SHP77 (cell line): ENCODE results near the gene NELL2.
"Not testable (repeated sequence)": the region's sequence is repeated elsewhere in the genome, so short reads cannot be mapped to it uniquely, and the experiment has no call there.

Source experiments
- DNase-seq, 2 experiments: peaks; one replicate each; lab custom pipeline; 2025; lab: John Stamatoyannopoulos, UW

NELL2 gene

DNA sequence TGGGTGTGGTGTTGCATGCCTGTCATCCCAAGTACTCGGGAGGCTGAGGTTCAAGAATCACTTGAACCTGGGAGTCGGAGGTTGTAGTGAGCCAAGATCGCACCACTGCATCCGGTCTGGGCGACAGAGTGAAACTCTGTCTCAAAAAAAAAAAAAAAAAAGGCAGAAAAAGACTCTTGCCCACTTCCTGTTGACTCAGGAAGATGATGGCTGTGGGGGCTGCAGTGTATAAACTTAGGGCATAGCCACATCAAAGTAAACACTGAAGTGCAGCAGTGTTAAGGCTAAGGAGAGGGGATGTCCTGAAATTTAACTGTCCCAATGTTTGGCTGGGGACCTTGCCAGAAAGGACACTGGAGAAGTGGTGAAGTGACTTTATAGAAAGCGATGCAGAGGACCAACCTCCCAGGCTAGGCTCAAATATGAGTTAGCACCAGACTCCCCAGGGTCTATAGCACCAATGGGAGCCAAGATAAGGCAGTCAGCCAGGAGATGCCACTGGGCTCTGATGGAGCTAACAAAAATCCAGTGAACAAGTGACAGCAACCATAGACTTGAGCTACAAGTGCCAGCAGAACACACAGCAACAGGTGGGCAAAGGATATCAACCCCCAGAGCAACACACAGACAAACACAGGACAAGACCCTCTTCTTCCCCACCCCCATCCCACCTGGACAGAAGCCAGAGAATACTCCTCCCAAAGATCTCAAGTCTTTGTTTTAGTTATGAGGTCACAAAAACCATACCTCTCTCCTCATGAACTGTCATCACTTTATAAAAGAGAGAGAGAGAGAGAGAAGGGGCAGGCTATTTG lies 28.0 kb downstream of the NELL2 start:
- DNase-seq, result no peak

DNA sequence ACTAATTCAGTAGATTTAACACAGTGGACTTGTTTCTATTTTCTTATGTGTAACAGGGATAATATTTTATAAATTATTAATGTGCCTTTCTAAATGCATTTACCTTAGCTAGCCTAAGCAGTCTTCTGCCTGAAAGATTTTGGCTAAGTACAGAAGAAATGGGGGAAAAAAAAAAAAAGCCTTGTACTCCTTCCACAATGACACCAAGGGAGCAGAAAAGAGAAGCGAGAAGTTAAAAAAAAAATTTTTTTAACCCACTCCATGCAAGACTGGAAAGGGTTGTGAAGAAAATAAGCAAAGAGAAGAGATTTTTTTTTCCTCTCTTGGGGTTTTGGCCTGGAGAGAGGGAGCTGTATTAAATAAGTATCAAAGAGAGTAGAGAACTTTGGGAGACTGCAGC lies 28.7 kb downstream of the NELL2 start:
- no peak for DNase-seq

DNA sequence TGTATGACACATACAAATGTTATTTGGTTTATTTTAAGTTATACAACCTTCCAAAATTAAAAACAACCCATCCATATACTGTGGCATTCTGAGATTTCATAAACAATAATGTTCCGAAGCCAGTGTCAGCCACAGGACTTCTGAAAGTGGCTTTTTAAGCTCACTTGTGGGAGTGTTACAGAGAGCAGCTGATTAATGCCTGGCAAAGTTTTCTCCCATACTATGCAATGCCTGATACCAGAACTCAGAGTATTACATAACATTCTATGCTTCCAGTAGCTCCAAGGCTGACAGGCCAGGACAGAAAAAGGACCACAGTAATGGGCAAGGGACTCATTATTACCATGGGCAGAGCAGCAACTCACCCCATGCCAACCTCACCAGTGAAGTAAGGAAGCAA lies 29.3 kb downstream of the NELL2 start:
- DNase-seq, result no peak

DNA sequence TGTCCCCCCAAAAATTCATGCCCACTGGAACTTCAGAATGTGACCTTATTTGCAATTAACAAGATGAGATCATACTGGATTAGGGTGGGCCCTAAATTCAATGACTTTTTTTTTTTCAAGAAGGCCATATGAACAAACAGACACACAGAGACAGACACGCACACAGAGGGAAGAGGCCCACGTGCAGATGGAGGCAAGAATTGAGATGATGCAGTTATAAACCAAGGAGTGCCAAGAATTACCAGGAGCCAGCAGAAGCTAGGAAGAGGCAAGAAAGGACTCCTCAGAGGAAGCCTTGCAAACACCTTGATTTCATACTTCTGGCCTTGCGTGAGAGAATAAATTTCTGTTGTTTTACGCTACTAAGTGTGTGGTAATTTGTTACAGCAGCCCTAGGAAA lies 33.4 kb downstream of the NELL2 start:
- DNase-seq, result no peak

DNA sequence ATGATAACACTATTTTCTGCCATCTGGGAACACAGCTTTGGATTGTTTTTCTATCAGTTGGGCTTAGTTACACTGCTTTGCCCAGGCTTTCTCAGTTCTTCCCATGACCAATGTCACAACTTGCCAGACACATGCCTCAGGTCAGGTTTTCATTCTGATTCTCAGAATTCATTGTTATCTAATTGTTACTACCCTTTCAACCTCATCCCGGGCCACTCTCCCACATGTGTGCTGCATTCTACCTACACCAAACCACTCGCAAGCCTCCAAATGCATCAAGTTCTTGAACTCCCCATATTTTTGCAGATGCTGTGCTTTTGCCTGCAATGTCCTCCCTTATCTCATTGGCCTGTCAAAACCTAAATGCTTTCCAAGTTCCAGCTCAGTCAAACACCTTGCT lies 36.3 kb downstream of the NELL2 start:
- DNase-seq, result no peak

DNA sequence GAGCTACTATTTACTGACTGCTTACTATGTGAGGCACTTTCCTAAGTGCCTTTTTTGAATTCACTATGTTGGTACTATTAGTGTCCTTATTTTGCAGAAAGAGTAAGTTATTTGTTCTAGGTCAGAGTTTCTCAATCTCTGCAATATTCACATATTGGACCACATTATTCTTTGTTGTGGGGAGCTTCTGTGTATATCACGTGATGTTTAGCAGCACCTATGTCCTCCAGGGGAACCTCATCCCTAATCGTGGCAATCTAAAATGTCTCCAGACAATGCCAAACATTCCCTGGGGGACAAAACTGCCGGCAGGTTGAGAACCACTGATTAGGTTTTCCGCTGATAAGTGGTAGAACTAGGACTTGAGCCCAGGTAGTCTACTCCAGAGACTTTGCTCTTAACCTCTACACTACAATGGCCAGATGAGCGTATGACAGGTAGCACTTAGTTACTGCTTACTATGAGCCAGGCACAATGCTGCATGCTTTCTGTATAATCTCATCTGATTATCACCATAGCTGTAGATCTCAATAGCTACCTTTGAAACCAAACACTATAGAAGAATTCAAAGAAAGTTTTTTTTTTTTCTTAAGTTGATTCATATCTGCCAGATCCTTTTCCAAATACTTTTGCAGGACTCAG lies 38.9 kb downstream of the NELL2 start:
- no peak for DNase-seq

DNA sequence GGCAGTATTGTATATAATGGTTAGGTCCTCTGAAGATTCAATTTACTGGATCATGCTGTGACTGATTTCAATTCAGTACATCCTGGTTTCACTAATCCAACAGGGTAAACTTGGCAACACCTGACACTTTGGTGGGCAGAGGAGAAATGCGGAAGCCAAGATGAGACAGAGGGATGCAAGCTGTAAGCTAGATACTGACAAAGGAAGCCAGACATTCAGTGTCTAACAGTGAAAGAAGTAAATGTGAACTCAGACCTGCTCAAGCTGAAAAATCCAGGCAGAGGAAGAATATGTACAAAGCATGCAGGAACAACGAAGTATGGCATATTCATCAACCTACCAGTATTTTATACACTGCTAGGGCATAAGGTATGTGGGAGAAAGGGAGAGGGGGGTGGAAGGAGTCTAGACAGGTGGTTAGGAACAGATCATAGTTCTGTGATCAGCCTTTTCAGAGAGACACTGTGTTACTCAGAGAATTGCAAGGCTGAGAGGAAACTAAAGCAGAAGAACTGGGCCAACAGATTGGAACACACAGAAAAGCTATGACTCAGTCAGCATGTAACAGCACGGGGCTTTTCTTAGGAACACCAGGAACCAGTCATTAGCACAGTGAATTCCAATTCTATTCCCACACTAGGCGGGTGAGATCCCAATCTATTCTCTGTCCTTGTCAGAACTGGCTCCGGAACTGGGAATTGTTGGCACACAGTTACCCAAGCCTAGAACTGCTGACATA lies 40.3 kb downstream of the NELL2 start:
- DNase-seq, result no peak

DNA sequence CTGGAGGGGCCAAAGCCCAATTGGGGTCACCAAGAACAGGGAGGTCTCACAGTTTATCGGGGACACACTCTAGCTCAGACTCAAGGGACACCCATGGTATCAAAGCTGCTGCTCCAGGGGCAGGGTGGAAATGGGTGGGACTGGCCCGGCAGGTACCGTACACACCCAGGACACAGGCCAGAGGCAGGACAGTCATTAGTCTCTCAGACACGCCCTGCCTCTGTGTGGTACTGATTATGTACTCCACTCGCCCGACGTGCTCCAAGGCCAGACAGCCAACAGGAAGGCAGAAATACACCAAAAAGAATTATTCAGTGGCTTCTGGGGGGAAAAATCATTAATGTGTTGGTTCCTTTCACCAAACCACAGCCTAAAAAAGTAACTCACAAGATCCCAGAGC lies 41.1 kb downstream of the NELL2 start:
- not testable (repeated sequence) for DNase-seq

DNA sequence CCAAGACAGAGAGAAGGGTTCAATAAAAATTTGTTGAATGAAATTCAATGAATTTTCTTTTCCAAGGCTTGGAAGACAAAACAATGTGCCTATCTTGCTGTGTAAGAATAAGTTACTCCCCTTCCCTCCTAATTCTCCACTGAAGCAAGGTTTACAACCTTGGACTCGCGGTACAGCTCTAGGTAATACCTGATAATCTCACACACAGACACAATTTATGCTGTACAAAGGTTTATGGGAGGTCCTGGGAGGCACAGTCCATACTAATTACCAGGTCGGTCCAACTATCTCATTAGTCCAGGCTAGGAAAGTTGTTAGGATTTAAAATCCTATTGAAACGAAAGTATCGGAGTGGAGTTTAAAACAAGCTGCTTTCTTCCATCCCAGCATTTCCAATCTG lies 42.6 kb downstream of the NELL2 start:
- no peak for DNase-seq

DNA sequence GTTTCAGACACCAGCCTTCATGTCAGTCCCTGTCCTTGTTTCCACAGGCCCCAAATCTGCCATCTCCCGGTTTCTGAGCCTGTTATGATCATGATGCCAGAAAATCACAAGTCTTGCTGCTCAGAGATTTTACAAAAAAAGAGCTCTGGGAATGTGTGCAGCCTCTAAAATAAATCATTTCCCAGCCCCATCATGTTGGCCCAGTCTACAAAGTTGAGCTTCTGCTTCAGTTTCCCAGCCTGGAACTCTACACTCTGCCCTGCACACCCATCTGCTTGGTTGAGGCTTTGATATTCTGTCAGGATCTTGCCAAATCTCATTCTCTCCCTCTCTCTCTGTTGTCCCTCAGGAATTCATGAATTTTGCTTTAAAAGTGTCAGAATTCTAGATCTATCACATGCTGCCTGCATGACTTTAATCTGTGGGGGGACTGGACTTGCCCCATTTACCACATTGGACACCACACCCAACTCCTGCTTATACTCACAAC lies 45.5 kb downstream of the NELL2 start:
- no peak for DNase-seq

DNA sequence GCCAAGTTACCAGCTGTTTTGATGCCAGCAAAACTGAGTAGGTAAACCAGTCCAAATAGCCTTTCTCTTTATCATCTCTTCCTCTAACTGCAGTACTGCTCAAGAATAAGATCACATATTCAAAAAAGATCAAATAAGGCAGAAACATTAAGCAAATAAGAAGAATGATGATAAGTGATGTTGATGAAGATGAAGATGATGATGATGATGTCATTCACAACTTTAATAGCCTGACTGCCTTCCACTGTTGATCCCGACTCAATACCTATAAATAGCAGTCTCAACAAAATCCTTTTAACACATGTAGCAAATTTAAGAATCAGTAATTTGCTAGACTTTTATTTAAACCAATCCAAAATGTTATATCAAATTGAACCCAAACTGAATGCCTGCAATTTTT lies 47.1 kb downstream of the NELL2 start:
- DNase-seq, result no peak

DNA sequence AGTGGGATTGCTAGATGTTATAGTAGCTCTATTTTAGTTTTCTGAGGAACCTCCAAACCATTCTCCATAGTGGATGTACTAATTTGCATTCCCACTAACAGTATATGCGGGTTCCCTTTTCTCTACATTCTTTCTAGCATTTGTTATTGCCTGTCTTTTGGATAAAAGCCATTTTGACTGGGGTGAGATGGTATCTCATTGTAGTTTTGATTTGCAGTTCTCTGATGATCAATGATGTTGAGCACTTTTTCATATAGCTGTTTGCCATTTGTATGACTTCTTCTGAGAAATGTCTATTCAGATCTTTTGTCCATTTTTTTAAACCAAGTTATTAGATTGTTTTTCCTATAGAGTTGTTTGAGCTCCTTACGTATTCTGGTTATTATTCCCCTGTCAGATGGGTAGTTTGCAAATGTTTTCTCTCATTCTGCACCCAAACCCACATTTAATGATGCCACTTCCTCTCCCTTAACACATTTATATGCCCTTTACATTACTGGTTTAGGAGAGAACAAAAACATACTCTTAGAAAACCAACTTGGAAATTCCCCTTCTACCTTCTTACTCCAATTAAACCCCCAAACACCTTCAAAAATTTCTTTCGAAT lies 48.2 kb downstream of the NELL2 start:
- no peak for DNase-seq

DNA sequence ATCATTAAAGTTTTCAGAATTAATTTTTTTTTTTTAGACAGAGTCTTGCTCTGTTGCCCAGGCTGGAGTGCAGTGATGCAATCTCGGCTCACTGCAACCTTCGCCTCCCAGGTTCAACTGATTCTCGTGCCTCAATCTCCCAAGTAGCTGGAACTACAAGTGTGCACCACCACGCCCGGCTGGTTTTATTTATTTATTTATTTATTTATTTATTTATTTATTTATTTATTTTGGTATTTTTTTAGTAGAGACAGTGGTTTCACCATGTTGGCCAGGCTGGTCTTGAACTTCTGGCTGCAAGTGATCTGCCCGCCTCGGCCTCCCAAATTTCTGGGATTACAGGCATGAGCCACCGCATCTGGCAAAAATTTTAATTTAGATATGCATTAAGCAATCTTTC lies 54.4 kb downstream of the NELL2 start:
- not testable (repeated sequence) for DNase-seq

DNA sequence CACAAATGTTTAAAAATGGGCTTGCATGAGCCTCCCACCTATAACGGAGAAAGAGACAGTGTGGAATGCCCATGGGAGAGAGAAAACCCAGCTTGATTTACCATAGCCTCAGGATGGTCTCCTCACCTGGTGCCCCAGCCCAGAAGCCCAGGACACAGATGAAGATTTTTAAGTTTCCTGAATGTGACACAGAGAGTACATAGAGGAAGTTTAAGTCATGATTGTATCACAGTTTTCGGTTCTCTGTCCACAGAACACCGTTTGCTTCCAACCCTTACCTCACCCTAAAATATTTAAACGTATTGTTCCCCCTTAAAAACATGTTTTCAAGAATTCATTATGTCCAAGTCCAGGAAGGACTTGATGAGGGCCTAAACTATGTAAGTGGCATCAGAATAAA lies 56.2 kb downstream of the NELL2 start:
- DNase-seq, result no peak

DNA sequence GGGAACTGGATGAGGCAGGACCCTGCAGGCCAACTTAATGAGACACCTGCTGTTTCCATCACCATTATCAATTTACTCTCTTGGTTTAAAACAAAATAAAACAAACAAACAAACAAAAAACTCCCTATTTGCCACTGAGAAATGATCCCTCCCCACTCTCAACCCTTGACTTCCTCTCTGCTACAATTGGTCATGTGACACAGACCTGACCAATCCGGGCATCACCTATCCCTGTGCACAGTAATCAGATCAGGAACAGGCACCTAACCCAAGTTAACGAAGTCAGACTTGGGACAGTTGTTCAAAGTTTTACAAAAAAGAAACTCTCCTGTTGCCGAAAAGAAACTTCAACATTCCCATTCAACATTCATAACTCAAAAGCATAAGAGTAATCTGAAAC lies 58.4 kb downstream of the NELL2 start:
- DNase-seq, result no peak

DNA sequence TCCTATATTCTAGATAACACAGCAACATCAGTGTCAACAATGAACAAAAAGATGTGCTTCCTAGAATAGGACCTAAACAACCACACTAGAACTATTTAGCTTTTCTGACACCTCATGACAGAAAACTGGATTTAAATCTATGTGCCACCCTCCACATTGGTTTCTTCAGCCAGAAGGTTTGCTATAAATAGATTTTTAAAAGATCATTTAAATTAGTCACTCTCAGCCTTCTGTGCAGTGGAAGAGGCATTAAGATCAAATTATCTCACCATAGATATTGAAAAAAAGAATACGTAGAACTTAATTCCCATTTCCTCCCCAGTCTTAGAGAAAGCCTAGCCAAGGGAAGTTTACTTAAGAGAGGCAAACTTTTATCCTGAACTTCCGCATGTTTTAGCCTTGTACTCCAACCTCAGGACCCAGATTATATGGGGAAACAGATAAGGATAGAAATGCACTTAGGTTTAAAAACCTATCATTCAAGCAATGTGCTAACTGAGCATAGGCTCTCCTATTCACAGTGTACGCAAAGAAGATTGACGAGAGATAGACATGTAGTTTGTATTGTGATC lies 59.6 kb downstream of the NELL2 start:
- no peak for DNase-seq

DNA sequence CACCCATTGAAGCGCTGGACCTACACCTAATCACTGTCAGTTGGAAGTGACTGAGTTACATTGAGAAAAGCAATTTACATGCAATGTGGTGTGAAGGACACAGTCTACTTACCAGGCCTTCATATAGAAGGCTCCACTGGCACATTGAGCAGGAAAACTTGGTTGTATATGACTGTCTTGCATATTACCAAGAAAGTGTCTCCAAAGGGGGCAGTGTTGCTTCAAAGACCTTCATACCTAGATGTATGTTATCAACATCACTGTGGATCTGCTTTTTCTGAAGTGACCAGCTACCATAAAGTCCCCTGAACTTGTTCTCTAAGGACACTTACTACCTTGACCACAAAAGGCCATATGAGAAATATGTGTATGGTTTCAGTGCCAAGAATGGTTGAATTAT lies 64.1 kb downstream of the NELL2 start:
- DNase-seq, result no peak

DNA sequence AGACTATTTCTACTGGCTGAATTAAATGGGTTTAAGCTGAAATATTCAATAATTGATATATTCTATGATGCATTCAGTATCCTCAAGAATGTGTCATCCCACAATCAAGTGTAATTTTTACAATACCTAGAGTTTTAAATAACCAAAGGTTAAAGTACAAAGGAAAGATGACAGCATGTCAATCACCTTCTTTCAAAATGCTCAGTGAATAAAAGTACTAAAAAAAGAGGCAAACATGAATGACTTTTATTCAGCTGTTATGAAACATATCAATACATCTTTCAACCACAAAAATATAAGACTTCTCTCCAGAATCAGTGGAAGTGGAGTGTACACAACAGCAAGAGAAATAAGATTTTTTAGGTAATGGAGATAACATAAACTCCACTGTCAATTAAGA lies 72.0 kb downstream of the NELL2 start:
- DNase-seq, result no peak

DNA sequence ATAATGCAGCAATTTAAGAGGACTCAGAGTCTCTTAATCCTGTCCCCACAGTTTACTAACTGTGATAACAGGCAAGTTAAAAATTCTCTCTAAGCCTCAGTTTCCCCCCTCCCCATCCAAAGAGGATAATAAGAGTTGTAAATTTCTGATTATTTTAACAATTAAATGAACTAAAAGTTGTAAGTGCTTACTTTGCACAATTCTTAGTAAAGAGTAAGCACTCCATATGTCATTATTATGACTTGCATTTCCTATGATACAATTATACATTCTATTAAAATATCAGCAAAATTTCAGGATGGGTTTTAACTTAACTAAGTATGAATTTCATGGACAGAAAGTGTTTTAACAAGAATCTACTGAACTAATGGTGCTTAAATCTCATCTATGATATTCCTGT lies 80.1 kb downstream of the NELL2 start:
- no peak for DNase-seq

DNA sequence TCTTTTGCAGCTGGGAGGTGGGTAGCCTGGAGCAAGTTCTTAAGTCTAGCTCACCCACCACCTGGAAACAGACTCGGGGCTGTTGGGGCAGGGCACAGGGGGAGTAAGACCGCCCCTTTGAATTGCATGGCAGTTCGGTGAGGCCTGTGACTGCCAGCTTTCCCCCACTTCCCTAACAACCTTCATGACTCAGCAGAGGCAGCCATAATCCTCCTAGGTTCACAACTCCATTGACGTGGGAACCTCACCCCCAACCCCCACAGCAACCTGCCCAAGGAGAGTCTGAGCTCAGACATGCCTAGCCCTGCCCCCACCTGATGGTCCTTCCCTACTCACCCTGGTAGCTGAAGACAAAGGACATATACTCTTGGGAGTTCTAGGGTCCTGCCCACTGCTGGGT lies 87.4 kb downstream of the NELL2 start:
- DNase-seq, result no peak

DNA sequence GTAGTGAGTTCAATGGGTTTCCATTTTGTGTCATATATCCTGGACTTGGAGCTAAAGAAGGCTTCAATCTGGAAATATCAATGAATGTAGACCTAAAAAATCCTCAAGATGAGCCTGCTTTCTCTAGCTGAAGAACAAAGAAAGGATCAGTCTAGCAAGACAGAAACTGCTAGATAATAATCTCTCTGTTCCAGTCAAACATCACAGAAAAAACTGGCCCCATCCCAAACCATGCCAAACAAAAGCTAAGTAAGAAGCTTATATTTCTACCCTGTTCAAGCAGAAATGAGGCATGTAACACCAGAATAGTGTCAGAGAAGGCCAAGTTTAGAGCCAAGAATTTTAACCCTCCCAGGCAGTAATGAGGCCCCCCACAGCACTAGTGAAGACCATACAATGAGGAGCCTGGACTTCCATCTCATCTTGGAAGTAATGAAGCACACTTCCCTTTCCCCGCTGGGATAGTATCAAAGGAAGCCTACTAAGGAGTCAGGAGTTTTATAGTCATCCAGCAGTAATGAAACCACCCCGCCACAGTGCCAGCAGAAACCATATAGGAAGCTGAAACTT lies 95.8 kb downstream of the NELL2 start:
- no peak for DNase-seq

DNA sequence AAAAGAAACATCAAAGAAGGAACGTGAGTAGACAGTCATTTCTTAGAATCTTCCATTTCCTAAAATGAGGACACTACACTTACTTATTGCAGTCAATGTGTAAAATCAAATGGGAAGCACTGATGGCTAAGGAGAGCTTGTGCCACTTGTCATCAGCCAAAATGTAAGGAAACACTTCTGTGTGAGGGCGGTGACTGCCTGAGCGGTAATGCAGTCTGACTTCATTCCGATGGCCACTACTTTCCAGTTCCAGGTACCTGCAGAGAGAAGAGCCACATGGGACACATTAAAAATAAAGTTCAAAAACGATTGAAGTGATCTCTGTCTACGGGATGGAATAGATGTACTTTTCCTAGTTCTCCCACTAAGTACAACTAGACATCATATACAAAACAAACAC lies 96.3 kb downstream of the NELL2 start:
- DNase-seq, result no peak
